KMS-11 (cell line): ENCODE data around the gene F11R.

Source experiments
- H2AFZ ChIP-seq: fragments of 200-600 bp; sonication (generic); 2 replicates; pipeline ENCODE4 v1.6.1; 2016; ENCODE audit warnings: antibody characterized with exemption, mixed run types, low read depth
- H3K27ac ChIP-seq: fragments of 200-600 bp; sonication (generic); 2 replicates; pipeline ENCODE4 v1.6.1; 2016; ENCODE audit warnings: mild to moderate bottlenecking, mixed run types
- H3K27me3 ChIP-seq: fragments of 200-600 bp; sonication (generic); 2 replicates; pipeline ENCODE4 v1.6.1; 2017; ENCODE audit warnings: mild to moderate bottlenecking, low read depth, mixed run types, moderate library complexity; ENCODE audit not compliant: insufficient read depth
- H3K36me3 ChIP-seq: fragments of 200-600 bp; sonication (generic); 2 replicates; pipeline ENCODE4 v1.6.1; 2017; ENCODE audit warnings: mild to moderate bottlenecking, mixed run types; ENCODE audit not compliant: insufficient read depth
- H3K4me1 ChIP-seq: fragments of 200-600 bp; sonication (generic); 2 replicates; pipeline ENCODE4 v1.6.1; 2016; ENCODE audit warnings: mild to moderate bottlenecking, low read depth, mixed run types; ENCODE audit not compliant: poor library complexity, severe bottlenecking
- H3K4me2 ChIP-seq: fragments of 200-600 bp; sonication (generic); 2 replicates; pipeline ENCODE4 v1.7.0; 2016; ENCODE audit warnings: mild to moderate bottlenecking, mixed run types
- H3K4me3 ChIP-seq: fragments of 200-600 bp; sonication (generic); IDR thresholded peaks from 2 replicates; pipeline ENCODE4 v1.6.1; 2017; ENCODE audit warnings: low read depth, low read length, mixed read lengths; ENCODE audit not compliant: insufficient read depth
- H3K79me2 ChIP-seq: fragments of 200-600 bp; sonication (generic); 2 replicates; pipeline ENCODE4 v1.6.1; 2016; ENCODE audit warnings: low read depth, mixed run types; ENCODE audit not compliant: insufficient read depth
- H3K9ac ChIP-seq: fragments of 200-600 bp; sonication (generic); 2 replicates; pipeline ENCODE4 v1.6.1; 2016; ENCODE audit warnings: mild to moderate bottlenecking, mixed run types
- H4K20me1 ChIP-seq: fragments of 200-600 bp; sonication (generic); 2 replicates; pipeline ENCODE4 v1.6.1; 2016; ENCODE audit warnings: mild to moderate bottlenecking, mixed run types; ENCODE audit not compliant: insufficient read depth
- TF ChIP-seq, protein P1 (sequence below): fragments of 200-600 bp; sonication (generic); conservative IDR thresholded peaks from 2 replicates; pipeline ENCODE4 v1.6.1; 2017; ENCODE audit warnings: low read depth, mild to moderate bottlenecking, antibody characterized with exemption, low read length, moderate library complexity, mixed read lengths

F11R gene

DNA sequence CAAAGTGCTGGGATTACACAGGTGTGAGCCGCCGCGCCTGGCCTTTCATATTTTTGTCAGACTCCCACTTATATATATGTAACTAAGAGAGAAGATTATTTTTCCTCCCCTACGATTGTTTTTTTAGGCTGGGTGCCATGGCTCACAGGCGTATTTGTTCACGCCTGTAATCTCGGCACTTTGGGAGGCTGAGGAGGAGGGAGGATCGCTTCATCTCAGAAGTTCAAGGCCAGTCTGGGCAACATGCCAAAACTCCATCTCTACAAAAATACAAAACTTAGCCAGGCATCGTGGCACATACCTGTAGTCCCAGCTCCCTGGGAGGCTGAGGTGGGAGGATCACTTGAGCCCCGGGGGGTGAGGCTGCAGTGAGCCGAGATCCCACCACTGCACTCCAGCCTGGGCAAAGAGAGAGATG lies 42.4 kb downstream of the F11R start:
- TF ChIP-seq, protein P1, sequence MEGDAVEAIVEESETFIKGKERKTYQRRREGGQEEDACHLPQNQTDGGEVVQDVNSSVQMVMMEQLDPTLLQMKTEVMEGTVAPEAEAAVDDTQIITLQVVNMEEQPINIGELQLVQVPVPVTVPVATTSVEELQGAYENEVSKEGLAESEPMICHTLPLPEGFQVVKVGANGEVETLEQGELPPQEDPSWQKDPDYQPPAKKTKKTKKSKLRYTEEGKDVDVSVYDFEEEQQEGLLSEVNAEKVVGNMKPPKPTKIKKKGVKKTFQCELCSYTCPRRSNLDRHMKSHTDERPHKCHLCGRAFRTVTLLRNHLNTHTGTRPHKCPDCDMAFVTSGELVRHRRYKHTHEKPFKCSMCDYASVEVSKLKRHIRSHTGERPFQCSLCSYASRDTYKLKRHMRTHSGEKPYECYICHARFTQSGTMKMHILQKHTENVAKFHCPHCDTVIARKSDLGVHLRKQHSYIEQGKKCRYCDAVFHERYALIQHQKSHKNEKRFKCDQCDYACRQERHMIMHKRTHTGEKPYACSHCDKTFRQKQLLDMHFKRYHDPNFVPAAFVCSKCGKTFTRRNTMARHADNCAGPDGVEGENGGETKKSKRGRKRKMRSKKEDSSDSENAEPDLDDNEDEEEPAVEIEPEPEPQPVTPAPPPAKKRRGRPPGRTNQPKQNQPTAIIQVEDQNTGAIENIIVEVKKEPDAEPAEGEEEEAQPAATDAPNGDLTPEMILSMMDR, result no peak
- no peak overlapping the region for H3K4me3 ChIP-seq

DNA sequence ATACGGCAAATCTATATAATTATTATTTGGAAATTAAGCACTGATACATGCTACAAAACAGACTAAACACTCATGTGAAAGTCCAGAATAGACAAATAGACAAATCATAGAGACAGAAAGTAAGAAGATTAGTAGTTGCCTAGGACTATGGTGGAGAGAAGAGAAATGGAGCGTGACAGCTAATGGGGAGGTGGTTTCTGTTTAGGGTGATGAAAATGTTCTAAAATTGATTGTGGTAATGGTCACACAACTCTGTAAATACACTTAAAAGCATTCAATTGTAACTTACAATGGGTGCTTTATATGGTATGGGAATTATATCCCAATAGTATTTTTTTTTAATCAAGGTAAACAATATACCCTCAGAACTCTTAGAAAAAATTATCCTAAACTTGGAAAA lies 45.9 kb downstream of the F11R start:
- Histone ChIP-seq H3K79me2 (no peaks in the 10 kb centered on the region), H3K27me3 (no peaks in the 10 kb centered on the region), H3K27ac (no peak overlapping the region), H3K36me3 (no peaks in the 10 kb centered on the region), H3K4me3 (no peak overlapping the region), H4K20me1 (no peaks in the 10 kb centered on the region), H3K9ac (no peak overlapping the region), H3K4me2 (no peak overlapping the region), H3K4me1 (no peaks in the 10 kb centered on the region), H2AFZ (no peak overlapping the region)
- TF ChIP-seq, protein P1, result no peak

More for the DNA sequence above, 42.4 kb downstream of the F11R start:
- Histone ChIP-seq H3K4me1 (no peaks in the 10 kb centered on the region), H3K27ac (no peak overlapping the region), H3K79me2 (no peaks in the 10 kb centered on the region), H3K9ac (no peak overlapping the region), H3K4me2 (no peak overlapping the region), H2AFZ (no peak overlapping the region), H3K27me3 (no peaks in the 10 kb centered on the region), H3K36me3 (no peaks in the 10 kb centered on the region), H4K20me1 (no peaks in the 10 kb centered on the region)

DNA sequence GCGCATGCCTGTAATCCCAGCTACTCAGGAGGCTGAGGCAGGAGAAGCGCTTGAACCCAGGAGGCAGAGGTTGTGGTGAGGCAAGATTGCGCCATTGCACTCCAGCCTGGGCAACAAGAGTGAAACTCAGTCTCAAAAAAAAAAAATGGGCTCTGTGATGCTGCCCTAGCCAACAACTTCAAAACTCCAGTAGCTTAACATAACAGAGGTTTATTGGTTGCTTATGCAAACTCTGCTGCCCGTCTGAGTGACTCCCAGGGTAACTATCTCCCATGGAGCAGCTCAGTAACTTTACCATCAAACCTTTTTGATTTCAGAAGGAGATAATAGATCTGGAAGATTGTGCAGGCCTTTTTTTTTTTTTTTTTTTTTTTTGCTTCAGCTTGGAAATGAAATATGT lies 47.5 kb downstream of the F11R start:
- Histone ChIP-seq H3K79me2 (no peaks in the 10 kb centered on the region), H3K36me3 (no peaks in the 10 kb centered on the region), H3K4me2 (no peak overlapping the region), H3K27me3 (no peaks in the 10 kb centered on the region), H3K4me1 (no peaks in the 10 kb centered on the region), H3K27ac (no peak overlapping the region), H3K4me3 (no peak overlapping the region), H3K9ac (no peak overlapping the region), H4K20me1 (no peaks in the 10 kb centered on the region), H2AFZ (no peak overlapping the region)
- TF ChIP-seq, protein P1, result no peak

DNA sequence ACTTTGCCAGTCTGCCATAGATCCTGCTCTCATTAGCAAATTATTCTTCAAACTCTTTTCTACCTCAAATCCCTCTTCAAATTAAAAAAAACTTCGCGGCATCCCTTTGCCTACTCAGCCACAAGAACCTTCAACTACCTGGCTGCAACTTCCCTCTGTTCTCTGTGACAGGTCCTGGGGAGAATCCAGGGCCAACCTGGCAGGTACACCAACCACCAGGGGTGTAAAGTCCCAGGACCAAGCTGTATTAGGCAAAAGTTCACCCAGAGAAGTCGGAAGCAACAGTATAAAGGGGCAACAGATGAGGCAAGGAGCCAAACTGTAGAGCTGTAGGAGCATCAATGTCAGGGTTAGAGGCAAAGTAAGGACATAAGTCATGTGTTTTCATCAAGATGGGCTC lies 48.0 kb downstream of the F11R start:
- no peaks in the 10 kb centered on the region for H3K27me3 ChIP-seq
- H3K27ac ChIP-seq, result no peak overlapping the region
- H3K4me1 ChIP-seq, result no peaks in the 10 kb centered on the region
- no peaks in the 10 kb centered on the region for H3K79me2 ChIP-seq
- H3K4me3 ChIP-seq, result no peak overlapping the region
- no peaks in the 10 kb centered on the region for H3K36me3 ChIP-seq
- no peaks in the 10 kb centered on the region for H4K20me1 ChIP-seq
- H3K4me2 ChIP-seq, result no peak overlapping the region
- no peak overlapping the region for H3K9ac ChIP-seq
- TF ChIP-seq, protein P1, result no peak
- H2AFZ ChIP-seq, result no peak overlapping the region
